GM12878 (cell line): ENCODE data around the gene SLC22A12.

Experiments used
- BACH1 ChIP-seq: fragments of 450-650 bp; IDR thresholded peaks from 2 replicates; pipeline ENCODE4 v1.6.1; 2017; ENCODE audit warnings: mild to moderate bottlenecking, borderline replicate concordance
- CHD2 ChIP-seq: IDR thresholded peaks from 2 replicates; pipeline ENCODE4 v1.6.1; 2011; ENCODE audit warnings: low read depth, low read length, improper control_type of control experiment, borderline replicate concordance
- MXI1 ChIP-seq: fragments of 150-350 bp; IDR thresholded peaks from 2 replicates; pipeline ENCODE4 v1.6.1; 2011; ENCODE audit warnings: low read depth, mild to moderate bottlenecking, inconsistent platforms, low read length, improper control_type of control experiment
- POLR2AphosphoS5 ChIP-seq: IDR thresholded peaks from 2 replicates; pipeline ENCODE4 v1.6.1; 2011; ENCODE audit warnings: mild to moderate bottlenecking, low read length, inconsistent platforms
- TAF1 ChIP-seq: IDR thresholded peaks from 2 replicates; pipeline ENCODE4 v1.6.1; 2011; ENCODE audit warnings: mild to moderate bottlenecking, low read depth, low read length, borderline replicate concordance
- TF ChIP-seq, protein P1 (sequence below), 3 experiments: IDR thresholded peaks in 2 of 3; conservative IDR thresholded peaks in 1 of 3; 2 replicates each; pipeline ENCODE4 v1.5.1; 2011; ENCODE audit warnings: low read depth in 3 of 3, low read length in 3 of 3, mild to moderate bottlenecking in 3 of 3, control low read depth in 2 of 3, moderate library complexity in 2 of 3, inconsistent platforms in 1 of 3, mixed read lengths in 1 of 3; ENCODE audit not compliant: control insufficient read depth in 2 of 3, insufficient read depth in 1 of 3; ENCODE audit errors: extremely low read depth in 1 of 3
- TF ChIP-seq, protein P2 (sequence below): IDR thresholded peaks from 2 replicates; pipeline ENCODE4 v1.6.1; 2012; ENCODE audit warnings: low read length, inconsistent platforms
- TF ChIP-seq, protein P3 (sequence below): fragments of 450-650 bp; IDR thresholded peaks from 2 replicates; pipeline ENCODE4 v1.6.1; 2017; ENCODE audit warnings: mild to moderate bottlenecking
- TF ChIP-seq, protein P4 (sequence below): fragments of 450-650 bp; formaldehyde crosslinking; IDR thresholded peaks from 2 replicates; pipeline ENCODE4 v1.4.0; 2022; ENCODE audit warnings: mild to moderate bottlenecking, moderate library complexity
- TF ChIP-seq, protein P5 (sequence below): IDR thresholded peaks from 2 replicates; pipeline ENCODE4 v1.6.1; 2011; ENCODE audit warnings: low read depth, low read length, improper control_type of control experiment, borderline replicate concordance

DNA sequence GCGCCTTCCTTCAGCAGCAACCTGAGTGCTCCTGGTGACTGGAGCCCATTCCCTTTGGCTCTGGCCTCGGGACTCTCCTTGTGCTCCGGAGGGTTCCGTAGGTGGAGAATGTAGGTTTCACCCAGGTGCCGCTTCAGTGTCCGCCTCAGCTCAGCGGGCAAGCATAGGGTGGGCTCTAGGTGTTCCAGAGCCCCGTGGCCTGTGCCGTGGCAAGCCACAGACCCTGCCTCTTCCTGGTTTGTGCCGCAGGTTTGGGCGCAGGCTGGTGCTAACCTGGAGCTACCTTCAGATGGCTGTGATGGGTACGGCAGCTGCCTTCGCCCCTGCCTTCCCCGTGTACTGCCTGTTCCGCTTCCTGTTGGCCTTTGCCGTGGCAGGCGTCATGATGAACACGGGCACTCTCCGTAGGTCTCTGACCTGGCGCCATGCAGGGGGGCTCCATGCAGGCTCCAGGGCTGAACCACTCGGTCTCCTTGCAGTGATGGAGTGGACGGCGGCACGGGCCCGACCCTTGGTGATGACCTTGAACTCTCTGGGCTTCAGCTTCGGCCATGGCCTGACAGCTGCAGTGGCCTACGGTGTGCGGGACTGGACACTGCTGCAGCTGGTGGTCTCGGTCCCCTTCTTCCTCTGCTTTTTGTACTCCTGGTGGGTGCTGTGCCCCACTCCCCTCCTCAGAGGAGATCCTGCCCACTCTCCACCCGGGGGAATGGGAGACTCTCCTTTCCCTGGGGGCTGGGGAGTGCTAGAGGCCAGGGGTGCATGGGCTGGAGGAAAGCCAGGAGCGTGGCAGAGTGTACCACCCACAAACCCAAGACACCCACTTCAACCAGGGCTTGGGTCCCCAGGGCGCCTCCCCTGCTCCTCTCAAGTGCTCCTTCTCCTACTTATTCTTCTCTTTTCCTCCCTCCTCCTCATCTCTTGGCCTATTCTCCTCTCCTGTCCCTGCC, 2.4 kb downstream of the SLC22A12 start:
- TF ChIP-seq, protein P1, sequence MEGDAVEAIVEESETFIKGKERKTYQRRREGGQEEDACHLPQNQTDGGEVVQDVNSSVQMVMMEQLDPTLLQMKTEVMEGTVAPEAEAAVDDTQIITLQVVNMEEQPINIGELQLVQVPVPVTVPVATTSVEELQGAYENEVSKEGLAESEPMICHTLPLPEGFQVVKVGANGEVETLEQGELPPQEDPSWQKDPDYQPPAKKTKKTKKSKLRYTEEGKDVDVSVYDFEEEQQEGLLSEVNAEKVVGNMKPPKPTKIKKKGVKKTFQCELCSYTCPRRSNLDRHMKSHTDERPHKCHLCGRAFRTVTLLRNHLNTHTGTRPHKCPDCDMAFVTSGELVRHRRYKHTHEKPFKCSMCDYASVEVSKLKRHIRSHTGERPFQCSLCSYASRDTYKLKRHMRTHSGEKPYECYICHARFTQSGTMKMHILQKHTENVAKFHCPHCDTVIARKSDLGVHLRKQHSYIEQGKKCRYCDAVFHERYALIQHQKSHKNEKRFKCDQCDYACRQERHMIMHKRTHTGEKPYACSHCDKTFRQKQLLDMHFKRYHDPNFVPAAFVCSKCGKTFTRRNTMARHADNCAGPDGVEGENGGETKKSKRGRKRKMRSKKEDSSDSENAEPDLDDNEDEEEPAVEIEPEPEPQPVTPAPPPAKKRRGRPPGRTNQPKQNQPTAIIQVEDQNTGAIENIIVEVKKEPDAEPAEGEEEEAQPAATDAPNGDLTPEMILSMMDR (IDR thresholded peaks at IDR 0.05 in 2 of 3, conservative IDR thresholded peaks at IDR 0.05 in 1 of 3; ENCODE audit: control insufficient read depth in 2 of 3, extremely low read depth in 1 of 3, insufficient read depth in 1 of 3, low read depth in 3 of 3, low read length in 3 of 3) = no peak
- TF ChIP-seq, protein P2, sequence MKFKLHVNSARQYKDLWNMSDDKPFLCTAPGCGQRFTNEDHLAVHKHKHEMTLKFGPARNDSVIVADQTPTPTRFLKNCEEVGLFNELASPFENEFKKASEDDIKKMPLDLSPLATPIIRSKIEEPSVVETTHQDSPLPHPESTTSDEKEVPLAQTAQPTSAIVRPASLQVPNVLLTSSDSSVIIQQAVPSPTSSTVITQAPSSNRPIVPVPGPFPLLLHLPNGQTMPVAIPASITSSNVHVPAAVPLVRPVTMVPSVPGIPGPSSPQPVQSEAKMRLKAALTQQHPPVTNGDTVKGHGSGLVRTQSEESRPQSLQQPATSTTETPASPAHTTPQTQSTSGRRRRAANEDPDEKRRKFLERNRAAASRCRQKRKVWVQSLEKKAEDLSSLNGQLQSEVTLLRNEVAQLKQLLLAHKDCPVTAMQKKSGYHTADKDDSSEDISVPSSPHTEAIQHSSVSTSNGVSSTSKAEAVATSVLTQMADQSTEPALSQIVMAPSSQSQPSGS = no peak
- TF ChIP-seq, protein P3, sequence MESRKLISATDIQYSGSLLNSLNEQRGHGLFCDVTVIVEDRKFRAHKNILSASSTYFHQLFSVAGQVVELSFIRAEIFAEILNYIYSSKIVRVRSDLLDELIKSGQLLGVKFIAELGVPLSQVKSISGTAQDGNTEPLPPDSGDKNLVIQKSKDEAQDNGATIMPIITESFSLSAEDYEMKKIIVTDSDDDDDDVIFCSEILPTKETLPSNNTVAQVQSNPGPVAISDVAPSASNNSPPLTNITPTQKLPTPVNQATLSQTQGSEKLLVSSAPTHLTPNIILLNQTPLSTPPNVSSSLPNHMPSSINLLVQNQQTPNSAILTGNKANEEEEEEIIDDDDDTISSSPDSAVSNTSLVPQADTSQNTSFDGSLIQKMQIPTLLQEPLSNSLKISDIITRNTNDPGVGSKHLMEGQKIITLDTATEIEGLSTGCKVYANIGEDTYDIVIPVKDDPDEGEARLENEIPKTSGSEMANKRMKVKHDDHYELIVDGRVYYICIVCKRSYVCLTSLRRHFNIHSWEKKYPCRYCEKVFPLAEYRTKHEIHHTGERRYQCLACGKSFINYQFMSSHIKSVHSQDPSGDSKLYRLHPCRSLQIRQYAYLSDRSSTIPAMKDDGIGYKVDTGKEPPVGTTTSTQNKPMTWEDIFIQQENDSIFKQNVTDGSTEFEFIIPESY = no peak
- TF ChIP-seq TAF1 = no peak
- TF ChIP-seq, protein P4, sequence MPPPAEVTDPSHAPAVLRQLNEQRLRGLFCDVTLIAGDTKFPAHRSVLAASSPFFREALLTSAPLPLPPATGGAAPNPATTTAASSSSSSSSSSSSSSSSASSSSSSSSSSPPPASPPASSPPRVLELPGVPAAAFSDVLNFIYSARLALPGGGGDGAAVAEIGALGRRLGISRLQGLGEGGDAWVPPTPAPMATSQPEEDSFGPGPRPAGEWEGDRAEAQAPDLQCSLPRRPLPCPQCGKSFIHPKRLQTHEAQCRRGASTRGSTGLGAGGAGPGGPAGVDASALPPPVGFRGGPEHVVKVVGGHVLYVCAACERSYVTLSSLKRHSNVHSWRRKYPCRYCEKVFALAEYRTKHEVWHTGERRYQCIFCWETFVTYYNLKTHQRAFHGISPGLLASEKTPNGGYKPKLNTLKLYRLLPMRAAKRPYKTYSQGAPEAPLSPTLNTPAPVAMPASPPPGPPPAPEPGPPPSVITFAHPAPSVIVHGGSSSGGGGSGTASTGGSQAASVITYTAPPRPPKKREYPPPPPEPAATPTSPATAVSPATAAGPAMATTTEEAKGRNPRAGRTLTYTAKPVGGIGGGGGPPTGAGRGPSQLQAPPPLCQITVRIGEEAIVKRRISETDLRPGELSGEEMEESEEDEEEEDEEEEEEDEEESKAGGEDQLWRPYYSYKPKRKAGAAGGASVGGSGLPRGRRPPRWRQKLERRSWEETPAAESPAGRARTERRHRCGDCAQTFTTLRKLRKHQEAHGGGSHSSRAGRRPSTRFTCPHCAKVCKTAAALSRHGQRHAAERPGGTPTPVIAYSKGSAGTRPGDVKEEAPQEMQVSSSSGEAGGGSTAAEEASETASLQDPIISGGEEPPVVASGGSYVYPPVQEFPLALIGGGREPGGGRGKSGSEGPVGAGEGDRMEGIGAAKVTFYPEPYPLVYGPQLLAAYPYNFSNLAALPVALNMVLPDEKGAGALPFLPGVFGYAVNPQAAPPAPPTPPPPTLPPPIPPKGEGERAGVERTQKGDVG = no peak
- TF ChIP-seq MXI1 = no peak
- TF ChIP-seq CHD2 = no peak
- no peak for TF ChIP-seq POLR2AphosphoS5
- no peak for TF ChIP-seq BACH1
- TF ChIP-seq, protein P5, sequence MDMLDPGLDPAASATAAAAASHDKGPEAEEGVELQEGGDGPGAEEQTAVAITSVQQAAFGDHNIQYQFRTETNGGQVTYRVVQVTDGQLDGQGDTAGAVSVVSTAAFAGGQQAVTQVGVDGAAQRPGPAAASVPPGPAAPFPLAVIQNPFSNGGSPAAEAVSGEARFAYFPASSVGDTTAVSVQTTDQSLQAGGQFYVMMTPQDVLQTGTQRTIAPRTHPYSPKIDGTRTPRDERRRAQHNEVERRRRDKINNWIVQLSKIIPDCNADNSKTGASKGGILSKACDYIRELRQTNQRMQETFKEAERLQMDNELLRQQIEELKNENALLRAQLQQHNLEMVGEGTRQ = no peak
